Upper lobe of right lung (tissue), 1 donor: Measurements from ENCODE around the gene TTI1. TPM values are rescaled to one million over a fixed set of nuclear protein-coding genes. Genes with fewer than 3 reads are reported as not detected.
"Not testable (repeated sequence)": the region's sequence is repeated elsewhere in the genome, so short reads cannot be mapped to it uniquely, and the experiment has no call there.

Experiments used
- ATAC-seq: fragments of 200-7000 bp; cut with Tn5 transposase; one replicate; pipeline ENCODE4 v1.9.1; 2020; ENCODE audit warnings: mild to moderate bottlenecking, moderate library complexity
- DNase-seq: peaks from one replicate; pipeline ENCODE4 v3.0.0-alpha.2; 2020
- H3K27ac ChIP-seq: fragments of 200-600 bp; one replicate; pipeline ENCODE4 v1.8.0; 2022
- H3K27me3 ChIP-seq: fragments of 200-600 bp; one replicate; pipeline ENCODE4 v1.8.0; 2022; ENCODE audit warnings: mild to moderate bottlenecking
- H3K36me3 ChIP-seq: fragments of 200-600 bp; one replicate; pipeline ENCODE4 v1.8.0; 2022
- H3K4me1 ChIP-seq: fragments of 200-600 bp; one replicate; pipeline ENCODE4 v1.8.0; 2022
- H3K4me3 ChIP-seq: fragments of 200-600 bp; one replicate; pipeline ENCODE4 v1.8.0; 2022; ENCODE audit warnings: mild to moderate bottlenecking
- H3K9me3 ChIP-seq: fragments of 200-600 bp; one replicate; pipeline ENCODE4 v1.8.0; 2022
- intact Hi-C: fragments of 100-400 bp; cut with DNase I; formaldehyde crosslinking; loops from one replicate; pipeline ENCODE4 v1.11.0; 2022
- total RNA-seq: library from RNA; stranded (reverse); fragmentation: NEBNext Ultra II Directional; extraction: Animal tissue kit (Norgen Biotek cat#: 25700); gene quantifications from one replicate; pipeline ENCODE4 v1.2.1, GENCODE V29; 2021
- TF ChIP-seq, protein P1 (sequence below): fragments of 200-600 bp; IDR thresholded peaks from one replicate; pipeline ENCODE4 v1.8.0; 2022; ENCODE audit warnings: antibody characterized with exemption
- donor health status: DM: no; HTN: yes; CAD: no; lungs with severe emphysema.

Gene TTI1
- total RNA-seq, 1 donor from 2014 or later, result 16.3 TPM

GRCh38 chr20:38021087-38021772, 12.0 kb downstream of the TTI1 start:
- intact Hi-C loops, result no loop called here

DNA sequence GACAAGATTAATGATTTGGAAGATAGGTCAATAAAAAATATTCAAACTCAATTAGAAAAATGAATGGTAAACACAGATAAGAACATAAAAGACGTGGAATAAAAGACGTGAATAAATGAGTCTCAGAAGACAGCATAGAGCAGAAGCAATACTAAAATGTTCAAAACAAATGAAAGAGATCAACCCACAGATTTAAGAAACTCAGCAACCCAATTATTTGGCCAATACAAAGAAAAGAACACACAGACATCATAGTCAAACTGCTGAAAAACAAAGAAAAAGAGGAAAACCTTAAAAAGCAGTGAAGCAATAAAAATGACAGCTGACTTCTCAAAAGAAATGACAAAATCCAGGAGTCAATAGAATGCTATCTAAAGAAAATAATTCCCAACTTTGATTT, 14.9 kb downstream of the TTI1 start:
- H3K9me3 ChIP-seq, result no peaks in the 10 kb centered on the region
- peaks cover 24% of the 10 kb centered on the region for H3K36me3 ChIP-seq
- H3K4me3 ChIP-seq, result no peak overlapping the region
- intact Hi-C loops, result no loop called here
- DNase-seq (no peak), ATAC-seq (no peak)
- H3K27ac ChIP-seq, result no peak overlapping the region
- TF ChIP-seq, protein P1, sequence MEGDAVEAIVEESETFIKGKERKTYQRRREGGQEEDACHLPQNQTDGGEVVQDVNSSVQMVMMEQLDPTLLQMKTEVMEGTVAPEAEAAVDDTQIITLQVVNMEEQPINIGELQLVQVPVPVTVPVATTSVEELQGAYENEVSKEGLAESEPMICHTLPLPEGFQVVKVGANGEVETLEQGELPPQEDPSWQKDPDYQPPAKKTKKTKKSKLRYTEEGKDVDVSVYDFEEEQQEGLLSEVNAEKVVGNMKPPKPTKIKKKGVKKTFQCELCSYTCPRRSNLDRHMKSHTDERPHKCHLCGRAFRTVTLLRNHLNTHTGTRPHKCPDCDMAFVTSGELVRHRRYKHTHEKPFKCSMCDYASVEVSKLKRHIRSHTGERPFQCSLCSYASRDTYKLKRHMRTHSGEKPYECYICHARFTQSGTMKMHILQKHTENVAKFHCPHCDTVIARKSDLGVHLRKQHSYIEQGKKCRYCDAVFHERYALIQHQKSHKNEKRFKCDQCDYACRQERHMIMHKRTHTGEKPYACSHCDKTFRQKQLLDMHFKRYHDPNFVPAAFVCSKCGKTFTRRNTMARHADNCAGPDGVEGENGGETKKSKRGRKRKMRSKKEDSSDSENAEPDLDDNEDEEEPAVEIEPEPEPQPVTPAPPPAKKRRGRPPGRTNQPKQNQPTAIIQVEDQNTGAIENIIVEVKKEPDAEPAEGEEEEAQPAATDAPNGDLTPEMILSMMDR, result no peak
- H3K4me1 ChIP-seq, result peaks cover 6% of the 10 kb centered on the region
- no peaks in the 10 kb centered on the region for H3K27me3 ChIP-seq

More at GRCh38 chr20:38021087-38021772, 12.0 kb downstream of the TTI1 start:
- Histone ChIP-seq H3K36me3 (peaks cover 14% of the 10 kb centered on the region), H3K4me1 (peaks cover 16% of the 10 kb centered on the region), H3K27me3 (no peaks in the 10 kb centered on the region), H3K9me3 (no peaks in the 10 kb centered on the region), H3K27ac (no peak overlapping the region), H3K4me3 (no peak overlapping the region)
- no peak for DNase-seq
- TF ChIP-seq, protein P1, result no peak
- ATAC-seq, result no peak

DNA sequence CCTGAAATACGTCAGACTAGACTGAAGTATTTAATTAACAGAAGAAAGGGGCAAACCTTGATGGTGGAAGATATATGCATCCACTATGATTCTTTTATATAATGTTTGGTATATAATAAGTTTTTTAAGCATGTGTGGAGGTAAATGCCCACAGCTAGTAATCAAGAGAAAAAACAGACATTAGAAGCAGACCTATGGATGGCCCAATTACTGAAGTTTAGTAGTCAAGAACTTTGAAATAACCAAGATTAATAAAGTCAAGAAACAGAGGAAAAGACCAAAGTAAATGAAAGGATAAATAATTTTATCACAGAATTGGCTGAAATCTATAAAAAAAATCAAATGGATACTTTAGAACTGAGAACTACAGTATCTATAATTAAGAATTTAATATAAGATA, 15.3 kb downstream of the TTI1 start:
- no peaks in the 10 kb centered on the region for H3K27me3 ChIP-seq
- intact Hi-C loops, result no loop called here
- no peak overlapping the region for H3K4me3 ChIP-seq
- ATAC-seq, result no peak
- no peak for DNase-seq
- peaks cover 1% of the 10 kb centered on the region for H3K4me1 ChIP-seq
- H3K36me3 ChIP-seq, result peaks cover 28% of the 10 kb centered on the region
- no peak overlapping the region for H3K27ac ChIP-seq
- TF ChIP-seq, protein P1, result no peak
- no peaks in the 10 kb centered on the region for H3K9me3 ChIP-seq

- H3K27me3 ChIP-seq, result no peaks in the 10 kb centered on the region
- H3K9me3 ChIP-seq, result no peaks in the 10 kb centered on the region
- intact Hi-C loops, result no loop called here
- DNase-seq, result no peak
- H3K27ac ChIP-seq, result no peak overlapping the region
- peaks cover 53% of the 10 kb centered on the region for H3K36me3 ChIP-seq
- no peaks in the 10 kb centered on the region for H3K4me1 ChIP-seq
- H3K4me3 ChIP-seq, result no peak overlapping the region
- ATAC-seq, result no peak
- TF ChIP-seq, protein P1, result no peak
Measured at GRCh38 chr20:38013887-38014286, 19.4 kb downstream of the TTI1 start.

DNA sequence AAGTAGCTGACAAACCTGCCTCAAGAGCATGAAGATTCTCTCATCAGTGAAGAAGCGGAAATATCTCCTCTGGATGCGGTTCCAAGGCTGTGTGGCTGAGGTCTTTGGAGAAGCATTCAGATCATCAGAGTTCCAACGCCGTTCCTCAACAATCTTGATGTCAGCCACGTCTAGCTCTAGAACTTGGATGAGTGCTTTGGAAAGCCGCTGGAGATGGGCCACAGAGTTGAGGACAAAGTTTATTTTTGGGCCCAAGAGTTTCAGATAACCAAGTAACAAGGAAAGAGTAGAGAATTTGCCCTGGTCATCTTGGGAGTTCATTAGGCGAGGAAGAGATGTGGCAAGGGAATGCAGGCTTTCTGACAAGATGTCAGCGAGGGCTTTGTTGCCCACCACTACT, 20.9 kb downstream of the TTI1 start:
- Histone ChIP-seq H3K4me3 (no peak overlapping the region), H3K27me3 (no peaks in the 10 kb centered on the region), H3K4me1 (no peaks in the 10 kb centered on the region), H3K27ac (no peak overlapping the region), H3K9me3 (no peaks in the 10 kb centered on the region), H3K36me3 (peaks cover 45% of the 10 kb centered on the region)
- intact Hi-C loops, result no loop called here
- TF ChIP-seq, protein P1, result no peak
- ATAC-seq (no peak), DNase-seq (no peak)

DNA sequence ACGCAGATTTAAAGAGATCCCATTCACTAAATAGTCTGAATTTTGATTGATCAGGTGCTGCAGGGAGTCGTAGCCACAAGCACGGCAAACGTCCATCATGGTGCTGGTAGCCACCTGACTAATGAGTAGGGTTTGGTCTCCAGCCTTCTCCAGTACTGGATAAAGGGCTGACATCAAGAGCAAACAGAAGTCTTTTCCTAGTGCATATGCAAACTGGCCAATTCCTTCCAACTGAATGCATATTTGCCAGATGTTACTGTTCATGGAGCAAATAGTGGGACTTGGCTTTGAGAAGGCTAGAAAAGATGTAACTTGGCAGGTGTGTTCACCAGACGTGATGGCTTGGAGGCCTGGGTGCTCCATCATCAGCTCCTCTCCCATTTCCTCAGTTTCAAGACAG, 21.6 kb downstream of the TTI1 start:
- Histone ChIP-seq H3K36me3 (peaks cover 51% of the 10 kb centered on the region), H3K4me1 (no peaks in the 10 kb centered on the region), H3K9me3 (no peaks in the 10 kb centered on the region), H3K27me3 (no peaks in the 10 kb centered on the region), H3K27ac (no peak overlapping the region), H3K4me3 (no peak overlapping the region)
- intact Hi-C loops, result no loop called here
- ATAC-seq (no peak), DNase-seq (no peak)
- TF ChIP-seq, protein P1, result no peak

DNA sequence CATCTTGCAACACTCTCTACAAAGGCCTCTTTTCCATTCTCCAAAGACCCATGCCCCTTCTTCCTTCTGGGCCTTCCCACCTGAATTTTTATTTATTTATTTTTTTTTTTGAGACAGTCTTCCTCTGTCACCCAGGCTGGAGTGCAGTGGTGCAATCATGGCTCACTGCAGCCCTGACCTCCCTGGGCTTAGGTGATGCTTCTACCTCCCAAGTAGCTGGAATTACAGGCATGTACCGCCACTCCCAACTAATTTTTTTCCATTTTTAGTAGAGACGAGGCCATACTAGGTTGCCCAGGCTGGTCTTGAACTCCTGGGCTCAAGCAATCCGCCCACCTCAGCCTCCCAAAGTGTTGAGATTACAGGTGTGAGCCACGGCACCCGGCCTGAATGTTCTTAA, 23.8 kb downstream of the TTI1 start:
- H3K27ac ChIP-seq, intact Hi-C loops, H3K9me3 ChIP-seq, ATAC-seq, DNase-seq, H3K4me1 ChIP-seq, H3K27me3 ChIP-seq, H3K4me3 ChIP-seq: not testable (repeated sequence)
- peaks cover 54% of the 10 kb centered on the region for H3K36me3 ChIP-seq
